Right lobe of liver (tissue), 4 donors: ENCODE results near the gene ZNF45.

Experiments
- POLR2A ChIP-seq: fragments of 450-650 bp; IDR thresholded peaks from one replicate; pipeline ENCODE4 v1.6.1; 2017; ENCODE audit warnings: antibody characterized with exemption, mild to moderate bottlenecking
- TF ChIP-seq, protein P1 (sequence below), 4 donors: fragments of 200-600 bp in 3 of 4; fragments of 450-650 bp in 1 of 4; IDR thresholded peaks; one replicate each; pipeline versions ENCODE4 v1.5.1 to v1.8.0; 2016 to 2022; ENCODE audit warnings: antibody characterized with exemption in 4 of 4, mild to moderate bottlenecking in 2 of 4
- donor health status: DM: no; HTN: no; CAD: no.
- donor health status: DM: no; HTN: no; CAD: no.
- donor health status: DM: no; HTN: yes; CAD: no.

DNA sequence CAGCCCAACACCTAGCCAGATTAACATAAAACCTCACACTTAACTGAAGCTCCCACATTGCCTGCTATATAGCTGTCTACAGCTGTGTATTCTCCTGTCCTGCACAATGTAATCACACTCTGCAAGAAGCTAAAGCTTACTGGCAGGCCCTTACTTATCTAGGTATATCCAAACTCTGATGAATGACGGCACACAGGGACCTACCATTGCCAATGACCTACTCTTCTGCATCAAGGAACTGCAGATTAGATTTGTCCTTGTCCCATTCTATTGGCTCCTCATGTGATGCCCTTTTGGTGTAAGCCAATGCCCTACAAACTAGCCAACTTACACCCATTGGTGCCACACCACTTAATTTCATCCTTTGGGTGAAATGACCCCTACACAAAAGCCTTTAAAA lies 26.4 kb downstream of the ZNF45 start:
- TF ChIP-seq, protein P1, sequence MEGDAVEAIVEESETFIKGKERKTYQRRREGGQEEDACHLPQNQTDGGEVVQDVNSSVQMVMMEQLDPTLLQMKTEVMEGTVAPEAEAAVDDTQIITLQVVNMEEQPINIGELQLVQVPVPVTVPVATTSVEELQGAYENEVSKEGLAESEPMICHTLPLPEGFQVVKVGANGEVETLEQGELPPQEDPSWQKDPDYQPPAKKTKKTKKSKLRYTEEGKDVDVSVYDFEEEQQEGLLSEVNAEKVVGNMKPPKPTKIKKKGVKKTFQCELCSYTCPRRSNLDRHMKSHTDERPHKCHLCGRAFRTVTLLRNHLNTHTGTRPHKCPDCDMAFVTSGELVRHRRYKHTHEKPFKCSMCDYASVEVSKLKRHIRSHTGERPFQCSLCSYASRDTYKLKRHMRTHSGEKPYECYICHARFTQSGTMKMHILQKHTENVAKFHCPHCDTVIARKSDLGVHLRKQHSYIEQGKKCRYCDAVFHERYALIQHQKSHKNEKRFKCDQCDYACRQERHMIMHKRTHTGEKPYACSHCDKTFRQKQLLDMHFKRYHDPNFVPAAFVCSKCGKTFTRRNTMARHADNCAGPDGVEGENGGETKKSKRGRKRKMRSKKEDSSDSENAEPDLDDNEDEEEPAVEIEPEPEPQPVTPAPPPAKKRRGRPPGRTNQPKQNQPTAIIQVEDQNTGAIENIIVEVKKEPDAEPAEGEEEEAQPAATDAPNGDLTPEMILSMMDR (IDR thresholded peaks at IDR 0.05) = no peak
- no peak for TF ChIP-seq POLR2A
